Osteoblast (primary cell): Measurements from ENCODE around the gene SPRED3. TPM values are rescaled to one million over a fixed set of nuclear protein-coding genes. Genes with fewer than 3 reads are reported as not detected.

ENCODE experiments used
- DNase-seq: peaks from one replicate; pipeline ENCODE4 v3.0.0; 2011; ENCODE audit warnings: low spot score, mixed read lengths; ENCODE audit not compliant: insufficient read length; ENCODE audit errors: missing footprints
- H2AFZ ChIP-seq: 2 replicates; pipeline ENCODE4 v1.6.0; 2011; ENCODE audit warnings: mild to moderate bottlenecking, low read length
- H3K27ac ChIP-seq: 2 replicates; pipeline ENCODE4 v1.5.1; 2011; ENCODE audit warnings: mild to moderate bottlenecking, low read depth, low read length, moderate library complexity
- H3K27me3 ChIP-seq: 2 replicates; pipeline ENCODE4 v1.6.0; 2012; ENCODE audit warnings: mild to moderate bottlenecking, control low read depth, inconsistent platforms, low read length, moderate library complexity; ENCODE audit not compliant: insufficient read depth
- H3K36me3 ChIP-seq: 2 replicates; pipeline ENCODE4 v1.5.1; 2011; ENCODE audit warnings: mild to moderate bottlenecking, low read length, control low read depth, moderate library complexity; ENCODE audit not compliant: insufficient read depth
- H3K4me1 ChIP-seq: 2 replicates; pipeline ENCODE4 v1.5.1; 2011; ENCODE audit warnings: mild to moderate bottlenecking, low read length, control low read depth, moderate library complexity; ENCODE audit not compliant: insufficient read depth
- H3K4me2 ChIP-seq: 2 replicates; pipeline ENCODE4 v1.6.0; 2011; ENCODE audit warnings: mild to moderate bottlenecking, low read length; ENCODE audit not compliant: insufficient read depth
- H3K4me3 ChIP-seq: fragments of 200-600 bp; sonication (generic); 3 replicates; pipeline ENCODE4 v1.5.1; 2012; ENCODE audit warnings: mild to moderate bottlenecking, low read length, inconsistent platforms; ENCODE audit not compliant: insufficient read depth
- H3K79me2 ChIP-seq: 2 replicates; pipeline ENCODE4 v1.6.0; 2012; ENCODE audit warnings: mild to moderate bottlenecking, low read length, control low read depth, inconsistent platforms; ENCODE audit not compliant: insufficient read depth
- H3K9me3 ChIP-seq: 2 replicates; pipeline ENCODE4 v1.5.1; 2011; ENCODE audit warnings: low read depth, low read length, control low read depth
- H4K20me1 ChIP-seq: 2 replicates; pipeline ENCODE4 v1.6.0; 2012; ENCODE audit warnings: mild to moderate bottlenecking, low read length, control low read depth; ENCODE audit not compliant: insufficient read depth
- total RNA-seq: library from RNA; depleted of rRNA; stranded (reverse); fragments of >200 nt; gene quantifications from 2 replicates; pipeline ENCODE4 v1.2.3, GENCODE V29; 2012
- TF ChIP-seq, protein P1 (sequence below): IDR thresholded peaks from 2 replicates; pipeline ENCODE4 v1.5.1; 2011; ENCODE audit warnings: mild to moderate bottlenecking, low read depth, low read length, moderate library complexity; ENCODE audit errors: extremely low read depth

Gene SPRED3
- total RNA-seq, 1 donor = 2.2 TPM

GRCh38 chr19:38358071-38358470 lies 30.4 kb upstream of the SPRED3 start:
- Histone ChIP-seq H3K4me3 (no peak overlapping the region), H3K27me3 (peaks cover 60% of the 10 kb centered on the region), H3K79me2 (no peaks in the 10 kb centered on the region), H2AFZ (no peak overlapping the region), H4K20me1 (peaks cover 5% of the 10 kb centered on the region), H3K36me3 (no peaks in the 10 kb centered on the region), H3K9me3 (no peaks in the 10 kb centered on the region), H3K4me2 (no peak overlapping the region), H3K4me1 (peaks cover 5% of the 10 kb centered on the region), H3K27ac (no peak overlapping the region)
- TF ChIP-seq, protein P1, sequence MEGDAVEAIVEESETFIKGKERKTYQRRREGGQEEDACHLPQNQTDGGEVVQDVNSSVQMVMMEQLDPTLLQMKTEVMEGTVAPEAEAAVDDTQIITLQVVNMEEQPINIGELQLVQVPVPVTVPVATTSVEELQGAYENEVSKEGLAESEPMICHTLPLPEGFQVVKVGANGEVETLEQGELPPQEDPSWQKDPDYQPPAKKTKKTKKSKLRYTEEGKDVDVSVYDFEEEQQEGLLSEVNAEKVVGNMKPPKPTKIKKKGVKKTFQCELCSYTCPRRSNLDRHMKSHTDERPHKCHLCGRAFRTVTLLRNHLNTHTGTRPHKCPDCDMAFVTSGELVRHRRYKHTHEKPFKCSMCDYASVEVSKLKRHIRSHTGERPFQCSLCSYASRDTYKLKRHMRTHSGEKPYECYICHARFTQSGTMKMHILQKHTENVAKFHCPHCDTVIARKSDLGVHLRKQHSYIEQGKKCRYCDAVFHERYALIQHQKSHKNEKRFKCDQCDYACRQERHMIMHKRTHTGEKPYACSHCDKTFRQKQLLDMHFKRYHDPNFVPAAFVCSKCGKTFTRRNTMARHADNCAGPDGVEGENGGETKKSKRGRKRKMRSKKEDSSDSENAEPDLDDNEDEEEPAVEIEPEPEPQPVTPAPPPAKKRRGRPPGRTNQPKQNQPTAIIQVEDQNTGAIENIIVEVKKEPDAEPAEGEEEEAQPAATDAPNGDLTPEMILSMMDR = no peak
- DNase-seq = no peak

DNA sequence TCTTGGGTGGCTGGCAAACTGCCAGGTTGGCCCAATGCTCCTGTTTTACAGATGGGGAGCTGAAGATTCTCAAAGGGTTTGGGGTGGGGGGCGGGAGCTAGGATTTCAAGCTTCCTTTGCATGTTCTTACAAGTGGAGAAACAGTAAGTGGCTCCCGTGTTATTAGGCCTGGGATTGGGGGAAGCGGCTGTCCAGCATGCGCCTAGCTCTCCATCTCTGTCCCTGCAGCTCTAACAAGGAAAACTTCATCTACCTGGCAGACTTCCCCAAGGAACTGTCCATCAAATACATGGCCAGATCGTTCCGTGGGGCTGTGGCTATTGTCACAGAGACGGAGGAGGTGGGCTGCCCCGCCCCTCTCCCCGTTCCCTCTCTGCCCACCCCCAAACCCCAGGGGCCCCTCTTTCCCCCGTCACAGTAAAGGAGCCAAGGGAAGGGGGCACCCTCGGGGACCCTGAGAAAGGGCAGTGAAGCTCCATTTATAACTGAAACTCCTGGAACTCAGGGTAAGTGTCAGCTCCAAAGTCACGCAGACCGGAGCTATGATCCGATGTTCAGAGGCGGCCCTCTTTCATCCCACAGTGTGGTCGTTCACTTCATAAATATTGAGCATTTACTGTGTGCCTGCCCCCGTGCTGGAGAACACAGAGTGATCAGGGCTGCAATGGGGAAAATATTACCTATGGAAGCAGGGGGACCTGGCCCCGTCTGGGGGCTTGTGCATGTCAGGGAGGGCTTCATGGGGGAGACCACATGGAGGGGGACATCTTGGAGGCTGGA lies 29.1 kb upstream of the SPRED3 start:
- Histone ChIP-seq H3K27ac (no peak overlapping the region), H3K9me3 (no peaks in the 10 kb centered on the region), H3K79me2 (no peaks in the 10 kb centered on the region), H3K36me3 (no peaks in the 10 kb centered on the region), H3K4me1 (peaks cover 5% of the 10 kb centered on the region), H3K4me3 (no peak overlapping the region), H4K20me1 (peaks cover 5% of the 10 kb centered on the region), H3K4me2 (no peak overlapping the region), H3K27me3 (peaks cover 58% of the 10 kb centered on the region), H2AFZ (no peak overlapping the region)
- TF ChIP-seq, protein P1 = no peak
- DNase-seq = peak; percentile 23

DNA sequence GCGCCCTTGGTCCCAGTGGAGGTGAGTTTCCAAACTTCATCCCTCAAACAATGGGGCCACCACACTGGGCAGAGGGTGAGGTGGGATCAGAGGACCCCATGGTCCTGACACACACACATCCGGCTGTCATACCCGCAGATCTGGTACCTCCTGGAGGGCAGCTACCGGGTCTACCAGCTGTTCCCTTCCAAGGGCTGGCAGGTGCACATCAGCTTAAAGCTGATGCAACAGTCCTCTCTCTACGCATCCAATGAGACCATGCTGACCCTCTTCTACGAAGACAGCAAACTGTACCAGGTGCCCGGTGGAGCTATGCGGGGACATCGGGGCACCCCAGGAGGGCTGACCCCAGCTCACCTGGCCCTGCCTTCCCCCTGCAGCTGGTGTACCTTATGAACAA lies 28.1 kb upstream of the SPRED3 start:
- peaks cover 5% of the 10 kb centered on the region for H3K4me1 ChIP-seq
- H3K27ac ChIP-seq = no peak overlapping the region
- no peak overlapping the region for H3K4me2 ChIP-seq
- H3K27me3 ChIP-seq = peaks cover 54% of the 10 kb centered on the region
- DNase-seq = no peak
- no peaks in the 10 kb centered on the region for H3K36me3 ChIP-seq
- H2AFZ ChIP-seq = no peak overlapping the region
- H3K9me3 ChIP-seq = no peaks in the 10 kb centered on the region
- peaks cover 5% of the 10 kb centered on the region for H4K20me1 ChIP-seq
- no peak overlapping the region for H3K4me3 ChIP-seq
- H3K79me2 ChIP-seq = no peaks in the 10 kb centered on the region
- TF ChIP-seq, protein P1 = no peak

GRCh38 chr19:38360839-38361631 lies 27.5 kb upstream of the SPRED3 start:
- peaks cover 49% of the 10 kb centered on the region for H3K27me3 ChIP-seq
- H3K9me3 ChIP-seq = no peaks in the 10 kb centered on the region
- no peaks in the 10 kb centered on the region for H3K79me2 ChIP-seq
- peak overlapping the region; percentile 65 for H2AFZ ChIP-seq
- H3K4me2 ChIP-seq = peak overlapping the region; percentile 84
- TF ChIP-seq, protein P1 = no peak
- DNase-seq = no peak
- H4K20me1 ChIP-seq = peaks cover 5% of the 10 kb centered on the region
- H3K4me3 ChIP-seq = peak overlapping the region; percentile 70
- H3K27ac ChIP-seq = no peak overlapping the region
- peaks cover 5% of the 10 kb centered on the region for H3K4me1 ChIP-seq
- no peaks in the 10 kb centered on the region for H3K36me3 ChIP-seq
